ACC112 (cell line): ENCODE measurements around the gene GLG1.

Source experiments
- H2AFZ ChIP-seq: fragments of 200-600 bp; sonication (generic); one replicate; pipeline ENCODE4 v1.6.0; 2017; ENCODE audit warnings: antibody characterized with exemption, low read length; ENCODE audit not compliant: unreplicated experiment
- H3K27ac ChIP-seq: fragments of 200-600 bp; sonication (generic); 2 replicates; pipeline ENCODE4 v1.5.1; 2014; ENCODE audit warnings: low read depth, mild to moderate bottlenecking, antibody characterized with exemption, low read length, moderate library complexity
- H3K27me3 ChIP-seq: fragments of 200-600 bp; sonication (generic); 2 replicates; pipeline ENCODE4 v1.6.1; 2014; ENCODE audit warnings: mild to moderate bottlenecking, antibody characterized with exemption, low read length, moderate library complexity, mixed read lengths; ENCODE audit not compliant: insufficient read depth
- H3K36me3 ChIP-seq: fragments of 200-600 bp; sonication (generic); 2 replicates; pipeline ENCODE4 v1.6.1; 2016; ENCODE audit warnings: mild to moderate bottlenecking, antibody characterized with exemption, low read length, moderate library complexity, mixed read lengths; ENCODE audit not compliant: insufficient read depth
- H3K4me1 ChIP-seq: fragments of 200-600 bp; sonication (generic); one replicate; pipeline ENCODE4 v1.6.1; 2016; ENCODE audit warnings: low read length, mixed read lengths; ENCODE audit not compliant: insufficient read depth, unreplicated experiment, control insufficient read depth
- H3K4me3 ChIP-seq: fragments of 200-600 bp; sonication (generic); 2 replicates; pipeline ENCODE4 v1.5.1; 2014; ENCODE audit warnings: mild to moderate bottlenecking, low read depth, low read length
- H3K79me2 ChIP-seq: fragments of 200-600 bp; sonication (generic); one replicate; pipeline ENCODE4 v1.6.0; 2016; ENCODE audit warnings: low read length; ENCODE audit not compliant: control insufficient read depth, unreplicated experiment, insufficient read depth

Gene GLG1

DNA sequence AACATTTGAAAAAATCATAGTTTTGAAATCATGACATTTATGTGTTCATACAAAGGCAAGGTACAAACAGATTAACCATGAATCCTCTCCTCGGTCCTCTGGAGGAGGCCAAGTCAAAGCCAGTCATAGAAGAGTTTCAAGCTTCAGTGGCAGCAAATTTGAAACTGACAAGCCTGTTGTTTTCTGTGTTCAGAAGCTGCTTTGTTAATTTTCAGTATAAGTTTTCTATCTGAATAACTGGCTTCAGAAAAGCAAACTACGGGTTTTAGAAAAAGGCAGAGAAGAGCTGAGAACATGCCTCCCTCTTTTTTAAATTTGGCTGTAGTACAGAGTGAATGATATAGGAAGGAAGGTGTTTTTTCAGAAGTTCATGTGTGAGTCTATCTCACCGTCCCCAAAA is 106.0 kb downstream of the GLG1 start:
- H3K27me3 ChIP-seq: no peaks in the 10 kb centered on the region
- H2AFZ ChIP-seq: no peak overlapping the region
- H3K4me1 ChIP-seq: no peaks in the 10 kb centered on the region
- H3K27ac ChIP-seq: no peak overlapping the region
- H3K4me3 ChIP-seq: no peak overlapping the region
- peaks cover 3% of the 10 kb centered on the region for H3K79me2 ChIP-seq
- peaks cover 3% of the 10 kb centered on the region for H3K36me3 ChIP-seq

DNA sequence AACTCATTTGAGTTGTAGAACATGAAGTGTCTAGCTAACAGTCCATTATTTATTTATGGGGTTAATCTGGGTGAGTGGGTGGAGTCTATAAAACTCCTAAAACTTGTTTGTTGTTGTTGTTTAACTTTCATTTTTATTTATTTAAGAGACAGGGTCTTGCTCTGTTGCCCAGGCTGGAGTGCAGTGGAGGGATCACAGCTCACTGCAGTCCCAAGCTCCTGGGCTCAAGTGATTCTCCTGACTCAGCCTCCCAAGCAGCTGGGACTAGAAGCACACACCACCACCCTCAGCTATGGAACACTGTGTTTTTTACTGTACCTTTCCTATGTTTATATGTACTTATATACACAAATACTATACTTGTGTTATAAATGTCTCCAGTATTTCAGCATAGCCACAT is 107.8 kb downstream of the GLG1 start:
- Histone ChIP-seq H3K4me3 (no peak overlapping the region), H3K27me3 (no peaks in the 10 kb centered on the region), H3K27ac (no peak overlapping the region), H3K36me3 (peaks cover 7% of the 10 kb centered on the region), H3K4me1 (no peaks in the 10 kb centered on the region), H2AFZ (no peak overlapping the region), H3K79me2 (peaks cover 3% of the 10 kb centered on the region)

DNA sequence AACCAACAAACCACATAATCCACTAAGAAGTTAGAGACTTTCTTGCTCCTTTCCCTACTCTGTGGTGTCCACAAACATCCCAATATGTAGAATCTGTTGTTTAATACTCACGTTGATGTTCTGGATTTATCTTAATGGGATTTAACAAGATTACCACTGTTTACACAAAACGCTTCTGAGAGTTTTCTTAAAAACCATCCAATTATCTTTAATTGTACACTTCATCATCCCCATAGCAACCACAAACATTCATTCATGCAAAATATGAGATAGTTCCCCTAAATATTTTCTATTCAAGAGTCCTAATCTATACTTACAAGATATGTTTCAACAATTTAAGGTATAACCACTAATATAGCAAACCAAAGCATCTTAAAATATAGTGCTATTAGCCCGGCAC is 109.2 kb downstream of the GLG1 start:
- no peak overlapping the region for H3K4me3 ChIP-seq
- H3K27ac ChIP-seq: no peak overlapping the region
- H3K27me3 ChIP-seq: no peaks in the 10 kb centered on the region
- H2AFZ ChIP-seq: no peak overlapping the region
- H3K36me3 ChIP-seq: peaks cover 7% of the 10 kb centered on the region
- peaks cover 3% of the 10 kb centered on the region for H3K79me2 ChIP-seq
- H3K4me1 ChIP-seq: no peaks in the 10 kb centered on the region

DNA sequence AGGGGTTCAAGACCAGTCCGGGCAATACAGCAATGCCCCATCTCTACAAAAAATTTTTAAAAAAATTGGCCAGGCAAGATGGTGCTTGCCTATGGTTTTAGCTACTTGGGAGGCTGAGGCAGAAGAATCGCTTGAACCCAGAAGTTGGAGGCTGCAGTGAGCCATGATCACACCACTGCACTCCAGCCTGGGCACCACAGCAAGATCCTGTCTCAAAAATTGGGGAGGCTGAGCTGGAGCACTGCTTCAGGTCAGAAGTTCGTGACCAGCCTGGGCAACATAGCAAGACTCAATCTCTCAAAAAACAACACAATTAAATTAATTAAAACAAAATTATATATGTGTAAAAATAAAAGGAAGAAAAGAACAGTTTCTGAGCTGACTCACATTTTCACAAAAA is 110.9 kb downstream of the GLG1 start:
- Histone ChIP-seq H3K79me2 (peaks cover 3% of the 10 kb centered on the region), H3K4me3 (no peak overlapping the region), H2AFZ (no peak overlapping the region), H3K27me3 (no peaks in the 10 kb centered on the region), H3K4me1 (no peaks in the 10 kb centered on the region), H3K36me3 (peaks cover 5% of the 10 kb centered on the region), H3K27ac (no peak overlapping the region)

DNA sequence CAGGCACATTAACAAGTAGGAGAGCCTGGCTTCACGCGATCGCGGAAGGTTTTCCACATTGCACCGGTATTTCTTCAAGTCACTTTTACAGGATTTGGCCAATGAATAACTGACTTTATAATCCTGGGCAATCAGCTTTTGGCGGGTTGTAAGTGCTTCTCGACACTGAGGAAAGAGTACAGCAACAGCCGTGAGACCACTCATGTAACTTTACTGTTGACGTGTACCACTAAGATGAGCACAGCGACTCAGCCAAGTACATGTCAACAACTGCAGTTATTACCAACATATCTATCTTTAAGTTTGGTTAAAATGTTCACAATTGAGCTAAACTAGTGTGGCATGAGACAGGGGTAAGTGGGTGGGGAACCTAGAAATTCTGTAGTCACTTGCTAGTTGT is 113.9 kb downstream of the GLG1 start:
- Histone ChIP-seq H3K27me3 (no peaks in the 10 kb centered on the region), H3K36me3 (peaks cover 12% of the 10 kb centered on the region; the same call in 1 of the 2 replicates), H3K4me1 (no peaks in the 10 kb centered on the region), H3K4me3 (no peak overlapping the region), H3K27ac (no peak overlapping the region), H2AFZ (no peak overlapping the region), H3K79me2 (peaks cover 3% of the 10 kb centered on the region)

DNA sequence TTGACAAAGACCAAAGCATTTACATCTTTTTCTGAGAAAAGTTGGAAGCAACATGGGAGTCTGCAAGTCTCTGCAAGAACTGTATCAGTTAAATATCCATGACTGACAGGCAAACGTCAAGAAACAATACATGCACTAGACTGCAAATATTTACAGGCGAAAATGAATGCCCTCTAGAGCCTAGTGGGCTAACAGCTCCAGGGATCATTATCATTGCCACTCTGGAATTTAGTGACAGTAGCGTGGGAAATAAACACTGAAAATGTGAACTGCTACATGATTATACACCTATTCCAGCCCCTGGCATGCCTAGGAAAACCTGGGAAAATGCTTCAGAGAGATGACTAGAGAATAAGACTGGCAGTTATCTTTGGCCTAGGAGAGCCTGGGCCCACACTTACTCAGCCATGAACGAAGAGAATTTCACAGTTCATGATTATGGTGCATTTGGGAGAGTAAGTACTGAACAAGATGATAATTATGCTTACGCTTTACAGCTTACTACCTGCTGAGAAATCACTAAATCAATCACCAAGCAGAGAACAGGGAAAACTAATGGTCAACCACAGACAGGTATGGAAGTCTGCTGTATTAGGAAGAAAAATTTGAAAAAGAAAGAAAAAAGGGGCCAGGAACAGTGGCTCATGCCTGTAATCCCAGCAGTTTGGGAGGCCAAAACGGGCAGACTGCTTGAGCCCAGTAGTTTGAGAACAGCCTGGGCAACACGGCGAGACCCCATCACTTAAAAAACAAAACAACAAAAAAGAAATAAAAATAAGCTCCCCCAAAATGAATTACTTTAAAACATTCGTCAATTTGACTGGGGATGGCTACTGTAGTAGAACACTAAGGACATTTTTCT is 119.0 kb downstream of the GLG1 start:
- Histone ChIP-seq H3K4me3 (no peak overlapping the region), H3K27me3 (no peaks in the 10 kb centered on the region), H3K27ac (no peak overlapping the region), H3K79me2 (no peaks in the 10 kb centered on the region), H3K4me1 (no peaks in the 10 kb centered on the region), H3K36me3 (peaks cover 13% of the 10 kb centered on the region; the same call in 1 of the 2 replicates), H2AFZ (no peak overlapping the region)

DNA sequence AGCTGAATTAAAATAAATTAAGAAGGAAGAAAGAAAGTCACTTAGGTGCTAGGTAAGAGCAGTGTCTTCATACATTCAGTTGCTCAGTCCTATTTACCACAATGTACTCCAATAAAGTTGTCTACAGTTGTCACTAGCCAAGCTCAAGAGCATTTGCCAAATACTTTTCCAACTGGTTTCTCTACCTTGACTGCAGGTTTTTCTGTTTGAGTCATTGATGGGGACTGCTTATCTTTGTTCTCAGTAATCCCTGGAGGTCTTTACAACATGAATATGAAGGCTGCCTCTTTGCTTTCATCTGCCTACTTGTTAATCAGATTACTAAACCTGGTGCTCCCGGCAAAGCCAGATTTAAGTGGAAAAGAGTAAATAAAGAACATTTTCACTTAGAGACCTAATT is 121.0 kb downstream of the GLG1 start:
- H2AFZ ChIP-seq: no peak overlapping the region
- H3K4me1 ChIP-seq: peaks cover 3% of the 10 kb centered on the region
- no peak overlapping the region for H3K4me3 ChIP-seq
- H3K79me2 ChIP-seq: no peaks in the 10 kb centered on the region
- no peaks in the 10 kb centered on the region for H3K27me3 ChIP-seq
- no peak overlapping the region for H3K27ac ChIP-seq
- peaks cover 13% of the 10 kb centered on the region; the same call in 1 of the 2 replicates for H3K36me3 ChIP-seq

DNA sequence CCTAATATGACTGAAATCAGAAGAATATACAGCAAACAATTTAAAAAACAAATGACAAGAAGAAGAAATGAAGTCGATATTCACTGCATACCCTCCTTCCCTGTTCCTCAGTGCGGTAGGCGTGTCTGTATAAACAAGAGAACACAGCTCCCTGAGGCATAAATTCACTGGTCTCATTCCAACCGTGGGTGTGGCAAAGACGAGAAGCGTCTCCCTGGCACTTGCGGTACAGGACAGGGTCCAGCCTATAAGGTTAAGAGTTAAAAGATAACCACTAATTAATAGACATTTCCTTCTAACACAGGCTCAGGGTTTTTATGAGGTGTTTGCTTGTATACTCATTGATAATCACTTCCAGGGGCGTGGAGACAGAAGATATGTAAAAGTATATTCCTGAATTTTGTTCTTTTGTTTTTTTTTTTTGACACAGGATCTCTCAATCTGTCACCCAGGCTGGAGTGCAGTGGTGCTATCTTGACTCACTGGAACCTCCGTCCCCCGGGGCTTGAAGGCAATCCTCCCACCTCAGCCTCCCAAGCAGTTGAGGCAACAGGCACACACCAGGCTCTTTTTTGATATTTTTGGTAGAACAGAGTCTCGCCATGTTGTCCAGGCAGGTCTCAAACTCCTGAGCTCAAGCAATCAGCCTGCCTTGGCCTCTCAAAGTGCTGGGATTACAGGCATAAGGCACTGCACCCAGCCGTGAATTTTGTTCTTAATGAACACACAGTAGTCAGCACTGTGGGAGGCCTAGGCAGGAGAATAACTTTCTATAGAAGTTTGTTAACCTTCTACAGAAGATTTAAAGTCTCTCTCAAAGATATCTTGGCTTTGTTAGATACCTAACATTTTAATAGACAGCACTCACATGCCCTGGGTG is 126.5 kb downstream of the GLG1 start:
- no peaks in the 10 kb centered on the region for H3K27me3 ChIP-seq
- H2AFZ ChIP-seq: no peak overlapping the region
- H3K27ac ChIP-seq: peak overlapping the region; percentile 8
- H3K4me3 ChIP-seq: peak overlapping the region; percentile 1; the same call in 1 of the 2 replicates
- peaks cover 20% of the 10 kb centered on the region for H3K4me1 ChIP-seq
- H3K36me3 ChIP-seq: peaks cover 18% of the 10 kb centered on the region
- no peaks in the 10 kb centered on the region for H3K79me2 ChIP-seq

DNA sequence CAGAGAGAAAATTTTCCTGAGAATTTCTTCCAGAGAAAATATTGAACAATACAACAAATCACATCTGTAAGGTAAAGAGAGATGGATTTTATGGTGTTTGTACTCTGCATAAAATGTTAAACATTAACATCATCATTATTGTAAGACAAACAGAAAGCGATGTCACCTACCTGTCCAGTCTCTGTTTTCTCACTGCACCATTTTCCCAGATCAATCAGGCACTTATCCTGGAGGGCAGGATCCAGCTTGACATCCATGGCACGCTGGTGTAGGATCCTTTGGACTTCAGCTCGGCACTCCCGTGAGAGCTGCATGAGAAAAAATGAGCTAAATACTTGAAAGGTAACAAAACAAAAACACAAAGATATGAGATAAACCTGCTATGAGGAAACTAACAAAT is 129.7 kb downstream of the GLG1 start:
- peaks cover 20% of the 10 kb centered on the region for H3K4me1 ChIP-seq
- no peak overlapping the region for H3K4me3 ChIP-seq
- no peak overlapping the region for H3K27ac ChIP-seq
- no peak overlapping the region for H2AFZ ChIP-seq
- H3K27me3 ChIP-seq: no peaks in the 10 kb centered on the region
- H3K36me3 ChIP-seq: peaks cover 16% of the 10 kb centered on the region
- no peaks in the 10 kb centered on the region for H3K79me2 ChIP-seq

DNA sequence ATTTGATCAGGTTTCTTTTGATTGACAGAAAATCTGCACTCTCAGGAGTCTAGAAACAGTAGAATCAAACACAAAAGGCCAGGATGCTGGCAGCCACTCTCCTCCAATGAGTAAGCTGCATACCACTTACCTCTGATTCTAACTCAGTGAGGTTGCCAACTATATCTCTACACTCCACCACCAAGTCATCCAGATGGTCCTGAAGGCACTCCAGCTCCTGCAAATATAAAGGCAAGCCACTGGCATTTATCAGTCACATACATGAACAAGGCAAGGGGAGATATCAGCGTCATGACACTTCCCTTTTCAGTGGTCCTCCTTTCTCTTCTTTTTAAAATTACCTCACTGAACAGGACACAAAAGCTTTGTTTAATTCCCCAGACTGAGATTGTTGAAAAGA is 132.5 kb downstream of the GLG1 start:
- no peaks in the 10 kb centered on the region for H3K79me2 ChIP-seq
- peaks cover 2% of the 10 kb centered on the region for H3K4me1 ChIP-seq
- H3K4me3 ChIP-seq: no peak overlapping the region
- H3K27me3 ChIP-seq: no peaks in the 10 kb centered on the region
- peaks cover 27% of the 10 kb centered on the region for H3K36me3 ChIP-seq
- no peak overlapping the region for H3K27ac ChIP-seq
- no peak overlapping the region for H2AFZ ChIP-seq
